ENCODE results near the gene SH3PXD2A. TPM values are rescaled to one million over a fixed set of nuclear protein-coding genes. Genes with fewer than 3 reads are reported as not detected.

The SH3PXD2A gene
- 10 to 100 TPM; 27.9 to 50.0 (median 38.8) TPM for total RNA-seq
- 1 to 10 TPM; 2.6 to 8.1 (median 4.4) TPM for polyA plus RNA-seq
- long read RNA-seq, donor 1, result 0 reads
- long read RNA-seq, donor 2, result 0 reads

GRCh38 chr10:103855424-103855823 is at the start of gene SH3PXD2A:
TSS of gene SH3PXD2A (minus strand) at chr10:103855576. CDS start at chr10:103855266, 310 bp downstream.
- intact Hi-C loops (cut with DNase I; ENCODE audit: low total_unique reads), result no loop called here
- 0 to 1% (median 1%) methylated on average over 4 to 54 of the region's 54 CpGs for whole genome bisulfite sequencing, 5 donors
- Histone ChIP-seq H3K27ac (peak within 1 kb of the TSS in 7 of 8 donors; percentile 27 to 80 (median 73)), H3K27me3 (replicated peaks in 1 of 7) (peaks cover 0 to 34% (median 13%) of the 10 kb centered on the region in 7 donors), H3K4me1 (peaks cover 14 to 71% (median 51%) of the 10 kb centered on the region in 6 donors), H3K36me3 (no peaks in the 10 kb centered on the region), H3K9me3 (no peaks in the 10 kb centered on the region), H3K4me3 (peak within 1 kb of the TSS; percentile 49 to 77 (median 52))
- peak; percentile 74 for DNase-seq
- peak in 1 of 11 experiments; percentile 8 for TF ChIP-seq CTCF (IDR thresholded peaks at IDR 0.05 in 8 of 11, conservative IDR thresholded peaks at IDR 0.05 in 3 of 11)
- no peak for TF ChIP-seq POLR2A (IDR thresholded peaks at IDR 0.05)
- TF ChIP-seq POLR2AphosphoS5 (IDR thresholded peaks at IDR 0.05), result peak; percentile 21 to 68 (median 63)

- Histone ChIP-seq H3K4me1 (peaks cover 0 to 48% (median 15%) of the 10 kb centered on the region in 6 donors), H3K4me3 (no peak overlapping the region), H3K36me3 (peaks cover 10 to 84% (median 53%) of the 10 kb centered on the region in 6 donors), H3K27me3 (replicated peaks in 1 of 7) (no peaks in the 10 kb centered on the region), H3K27ac (peak overlapping the region in 7 of 8 donors; percentile 6 to 64 (median 44)), H3K9me3 (no peaks in the 10 kb centered on the region)
- intact Hi-C loops (cut with DNase I; ENCODE audit: low total_unique reads), result no loop called here
- TF ChIP-seq POLR2A (IDR thresholded peaks at IDR 0.05) (no peak), CTCF (IDR thresholded peaks at IDR 0.05 in 8 of 11, conservative IDR thresholded peaks at IDR 0.05 in 3 of 11) (no peak)
- WGBS, 5 donors, result 38 to 62% (median 41%) methylated on average over 5 of the region's 5 CpGs
- no peak for DNase-seq
These were observed 45.9 kb upstream of the SH3PXD2A start for GRCh38 chr10:103901299-103901698.

- WGBS, 5 donors, result 95 to 99% (median 98%) methylated on average over 5 of the region's 5 CpGs
- H3K36me3 ChIP-seq, result peaks cover 7 to 84% (median 52%) of the 10 kb centered on the region in 6 donors
- H3K4me3 ChIP-seq, result no peak overlapping the region
- H3K27me3 ChIP-seq (replicated peaks in 1 of 7), result no peaks in the 10 kb centered on the region
- H3K9me3 ChIP-seq, result no peaks in the 10 kb centered on the region
- no peak for DNase-seq
- no peak overlapping the region for H3K27ac ChIP-seq
- peaks cover 15 to 50% (median 31%) of the 10 kb centered on the region in 6 donors for H3K4me1 ChIP-seq
- intact Hi-C loops (cut with DNase I; ENCODE audit: low total_unique reads), result no loop called here
- TF ChIP-seq POLR2AphosphoS5 (IDR thresholded peaks at IDR 0.05), result no peak
- no peak for TF ChIP-seq POLR2A (IDR thresholded peaks at IDR 0.05)
- TF ChIP-seq CTCF (IDR thresholded peaks at IDR 0.05 in 8 of 11, conservative IDR thresholded peaks at IDR 0.05 in 3 of 11), result no peak
These were observed 43.9 kb upstream of the SH3PXD2A start for GRCh38 chr10:103899312-103899711.

GRCh38 chr10:103897241-103897774 is 41.9 kb upstream of the SH3PXD2A start:
- Histone ChIP-seq H3K36me3 (peaks cover 7 to 80% (median 42%) of the 10 kb centered on the region in 6 donors), H3K27ac (no peak overlapping the region)

More at GRCh38 chr10:103897241-103897774, 41.9 kb upstream of the SH3PXD2A start:
- H3K4me3 ChIP-seq, result no peak overlapping the region
- no peak for DNase-seq
- H3K9me3 ChIP-seq, result no peaks in the 10 kb centered on the region
- WGBS, 5 donors, result 86 to 93% (median 90%) methylated on average over 7 of the region's 7 CpGs
- no peaks in the 10 kb centered on the region for H3K27me3 ChIP-seq (replicated peaks in 1 of 7)
- peaks cover 15 to 59% (median 40%) of the 10 kb centered on the region in 6 donors for H3K4me1 ChIP-seq
- TF ChIP-seq CTCF (IDR thresholded peaks at IDR 0.05 in 8 of 11, conservative IDR thresholded peaks at IDR 0.05 in 3 of 11) (no peak), POLR2AphosphoS5 (IDR thresholded peaks at IDR 0.05) (no peak), POLR2A (IDR thresholded peaks at IDR 0.05) (no peak)
- intact Hi-C loops (cut with DNase I; ENCODE audit: low total_unique reads), result no loop called here
